Skin epidermis (tissue), 12 donors: Measurements from ENCODE around the gene SLC38A2.
"Not testable (repeated sequence)": the region's sequence is repeated elsewhere in the genome, so short reads cannot be mapped to it uniquely, and the experiment has no call there.

Experiments
- H3K27ac ChIP-seq, 21 experiments: fragments of 200-600 bp; sonication (generic) in 11 of 21; one replicate each; pipeline ENCODE4 v1.5.0; 2020; ENCODE audit warnings: mild to moderate bottlenecking in 3 of 21, inconsistent platforms in 2 of 21, moderate library complexity in 2 of 21
- H3K4me3 ChIP-seq, 7 experiments: fragments of 200-600 bp; sonication (generic) in 2 of 7; one replicate each; pipeline ENCODE4 v1.5.0; 2020; ENCODE audit warnings: inconsistent platforms in 2 of 7, mild to moderate bottlenecking in 2 of 7, moderate library complexity in 1 of 7

Gene SLC38A2

DNA sequence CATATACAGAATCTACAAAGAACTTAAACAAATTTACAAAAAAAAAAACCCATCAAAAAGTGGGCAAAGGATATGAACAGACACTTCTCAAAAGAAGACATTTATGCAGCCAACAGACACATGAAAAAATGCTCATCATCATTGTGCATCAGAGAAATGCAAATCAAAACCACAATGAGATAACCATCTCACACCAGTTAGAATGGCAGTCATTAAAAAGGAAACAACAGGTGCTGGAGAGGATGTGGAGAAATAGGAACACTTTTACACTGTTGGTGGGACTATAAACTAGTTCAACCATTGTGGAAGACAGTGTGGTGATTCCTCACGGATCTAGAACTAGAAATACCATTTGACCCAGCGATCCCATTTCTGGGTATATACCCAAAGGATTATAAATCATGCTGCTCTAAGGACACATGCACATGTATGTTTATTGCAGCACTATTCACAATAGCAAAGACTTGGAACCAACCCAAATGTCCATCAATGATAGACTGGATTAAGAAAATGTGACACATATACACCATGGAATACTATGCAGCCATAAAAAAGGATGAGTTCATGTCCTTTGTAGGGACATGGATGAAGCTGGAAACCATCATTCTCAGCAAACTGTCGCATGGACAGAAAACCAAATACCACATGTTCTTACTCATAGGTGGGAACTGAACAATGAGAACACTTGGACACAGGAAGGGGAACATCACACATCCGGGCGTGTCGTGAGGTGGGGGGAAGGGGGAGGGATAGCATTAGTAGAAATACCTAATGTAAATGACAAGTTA lies 27.1 kb upstream of the SLC38A2 start:
- H3K4me3 ChIP-seq, H3K27ac ChIP-seq: not testable (repeated sequence)

- H3K27ac ChIP-seq: no peak overlapping the region
- no peak overlapping the region for H3K4me3 ChIP-seq
Measured at GRCh38 chr12:46396826-46397225, 24.3 kb upstream of the SLC38A2 start.

DNA sequence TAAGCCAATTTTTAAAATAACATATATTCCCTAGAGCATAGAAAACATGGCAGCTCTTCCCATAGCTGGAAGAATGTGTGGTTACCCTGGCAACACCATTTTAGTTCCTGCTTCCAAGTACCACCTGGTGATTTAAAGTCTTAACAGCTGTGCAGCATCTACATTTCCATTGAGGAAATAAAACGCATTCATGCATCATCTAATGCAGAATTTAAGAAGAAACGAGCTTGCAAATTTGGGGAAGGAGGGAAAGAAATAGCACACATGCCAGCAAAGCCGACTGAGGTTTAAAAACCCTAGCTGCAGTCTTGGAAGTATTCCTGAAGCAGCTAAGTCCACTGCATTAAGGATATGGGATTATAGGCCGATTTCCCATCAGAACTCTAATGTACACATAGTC lies 22.8 kb upstream of the SLC38A2 start:
- Histone ChIP-seq H3K27ac (no peak overlapping the region), H3K4me3 (no peak overlapping the region)

- Histone ChIP-seq H3K27ac (peak overlapping the region in 10 of 21 experiments; percentile 2 to 81 (median 59)), H3K4me3 (no peak overlapping the region)
Measured at GRCh38 chr12:46391630-46392029, 19.1 kb upstream of the SLC38A2 start.

DNA sequence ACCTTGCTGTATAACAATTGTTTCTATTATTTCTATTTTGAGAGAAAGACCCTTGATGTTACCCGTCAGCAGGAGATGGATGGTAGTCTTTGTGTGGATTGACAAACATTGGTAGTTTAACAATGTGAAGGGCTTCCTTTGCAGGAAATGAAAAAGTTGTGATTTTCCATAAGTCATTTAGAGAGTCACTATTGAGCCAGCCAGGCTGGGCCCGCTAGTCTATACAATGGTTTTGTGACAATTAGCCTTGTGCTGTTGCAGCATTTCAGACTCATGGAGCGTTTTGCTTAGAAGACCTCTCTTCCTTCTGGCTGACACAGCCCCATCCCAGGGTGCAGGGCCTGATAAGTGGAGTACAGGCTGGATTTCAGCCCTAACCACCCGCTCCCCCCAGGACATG lies 18.3 kb upstream of the SLC38A2 start:
- H3K27ac ChIP-seq: peak overlapping the region in 17 of 21 experiments; percentile 2 to 81 (median 48)
- no peak overlapping the region for H3K4me3 ChIP-seq

DNA sequence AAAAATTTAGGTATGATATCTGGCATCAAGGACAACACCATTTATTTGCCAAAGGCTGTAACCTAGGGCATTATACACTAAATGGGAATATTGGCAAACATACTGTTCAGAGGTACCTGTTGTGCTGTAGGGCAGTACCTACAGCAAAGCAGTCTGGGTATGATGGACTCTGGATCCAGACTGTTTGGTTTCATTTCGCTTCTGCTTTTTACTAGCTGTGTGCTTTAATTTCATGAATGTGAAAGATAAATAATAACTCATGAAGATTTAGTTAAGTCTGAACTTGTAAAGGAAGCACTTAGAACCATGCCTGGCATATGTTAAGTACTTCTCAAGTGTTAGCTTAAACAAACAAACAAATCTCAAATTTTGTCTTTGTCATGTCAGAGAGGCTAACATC lies 17.7 kb upstream of the SLC38A2 start:
- Histone ChIP-seq H3K4me3 (no peak overlapping the region), H3K27ac (peak overlapping the region in 12 of 21 experiments; percentile 2 to 81 (median 59))

GRCh38 chr12:46389031-46389616 lies 16.6 kb upstream of the SLC38A2 start:
- H3K27ac ChIP-seq: peak overlapping the region in 8 of 21 experiments; percentile 4 to 99 (median 61)
- no peak overlapping the region for H3K4me3 ChIP-seq

DNA sequence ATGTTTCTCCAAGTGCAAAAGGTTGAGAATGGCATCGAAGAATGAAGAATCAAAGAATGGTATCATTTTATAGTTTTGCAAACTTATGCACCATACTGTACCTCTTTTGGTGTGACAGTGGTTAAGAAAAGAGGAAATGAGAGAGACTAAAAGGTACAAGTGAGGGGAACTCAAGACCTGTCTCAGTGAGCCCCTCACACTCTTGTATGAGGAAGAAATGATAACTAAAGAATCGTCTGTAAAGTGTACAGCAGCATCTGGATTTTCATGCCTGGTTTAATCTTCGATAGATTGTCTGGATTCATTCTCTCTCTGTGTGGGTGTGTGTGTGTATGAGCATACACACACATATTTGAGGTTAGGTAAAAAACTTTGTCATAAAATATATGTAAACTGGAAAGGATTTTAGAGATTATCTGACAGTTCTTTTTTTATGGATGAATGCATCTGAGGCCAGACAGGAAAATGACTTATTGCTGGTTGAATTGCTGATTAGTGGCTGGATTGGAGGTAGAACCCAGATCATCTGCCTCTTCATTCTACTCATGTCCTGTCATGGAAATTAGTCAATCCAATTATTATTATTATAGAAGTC lies 16.0 kb upstream of the SLC38A2 start:
- Histone ChIP-seq H3K4me3 (no peak overlapping the region), H3K27ac (peak overlapping the region in 10 of 21 experiments; percentile 4 to 99 (median 46))

- Histone ChIP-seq H3K27ac (peak overlapping the region in 12 of 21 experiments; percentile 24 to 99 (median 62)), H3K4me3 (no peak overlapping the region)
Measured at GRCh38 chr12:46387670-46388069, 15.1 kb upstream of the SLC38A2 start.

DNA sequence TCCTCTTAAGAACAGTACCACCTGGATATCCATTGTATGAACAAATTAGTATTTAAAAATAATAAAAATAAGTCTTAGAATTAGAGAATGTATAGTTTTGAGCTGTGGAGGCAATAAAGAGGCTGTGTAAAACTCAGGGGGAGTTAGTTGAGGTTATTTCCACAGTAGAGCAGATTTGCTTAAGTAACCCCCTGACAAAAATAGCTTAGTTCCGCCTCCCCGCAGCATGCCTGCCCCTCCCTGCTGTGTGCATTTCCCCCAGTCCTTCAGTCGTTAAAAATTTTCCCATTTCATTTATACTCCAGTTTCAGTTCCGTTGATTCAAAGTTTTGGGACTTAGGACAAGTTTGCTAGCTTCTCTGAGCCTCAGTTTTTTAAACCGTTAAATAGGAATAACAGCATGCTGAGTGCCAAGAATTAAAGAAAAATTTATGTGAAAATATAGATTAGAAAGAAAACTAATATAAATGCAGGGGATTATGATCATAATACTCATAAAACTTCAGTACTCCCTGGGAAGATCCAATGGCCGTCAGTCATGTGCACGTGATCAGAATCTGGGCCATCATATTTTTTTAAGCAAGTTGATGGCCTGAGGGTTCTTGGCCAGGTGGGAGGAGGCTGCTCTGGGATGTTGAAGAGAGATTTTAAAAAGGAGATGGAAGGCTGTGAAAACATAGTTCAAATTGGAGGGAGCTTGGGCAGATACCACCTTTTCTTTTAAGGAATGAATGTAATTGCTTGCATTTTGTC lies 14.5 kb upstream of the SLC38A2 start:
- Histone ChIP-seq H3K27ac (peak overlapping the region in 15 of 21 experiments; percentile 8 to 99 (median 61)), H3K4me3 (no peak overlapping the region)

- no peak overlapping the region for H3K4me3 ChIP-seq
- peak overlapping the region in 15 of 21 experiments; percentile 8 to 100 (median 69) for H3K27ac ChIP-seq
Measured at GRCh38 chr12:46386360-46386867, 13.8 kb upstream of the SLC38A2 start.

DNA sequence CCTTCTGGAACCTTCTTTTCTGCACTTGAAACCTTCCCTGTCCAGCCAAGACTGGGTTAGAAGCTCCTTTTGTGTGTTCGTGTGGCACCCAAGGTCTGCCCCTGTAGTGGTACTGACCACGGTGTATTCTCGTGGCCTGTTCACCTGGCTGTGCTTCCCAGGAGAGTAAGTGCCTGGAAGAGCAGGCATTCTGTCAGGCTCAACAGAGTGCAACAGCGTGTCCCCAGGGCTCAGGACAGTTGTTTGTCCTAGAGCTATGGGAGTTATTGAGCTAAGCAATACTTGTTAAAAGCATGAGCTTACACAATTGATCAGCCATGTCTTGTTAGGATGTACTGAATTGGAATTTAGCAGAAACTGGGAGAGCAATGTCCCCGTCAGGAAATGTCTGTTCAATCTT lies 12.9 kb upstream of the SLC38A2 start:
- Histone ChIP-seq H3K27ac (peak overlapping the region in 15 of 21 experiments; percentile 23 to 100 (median 99)), H3K4me3 (no peak overlapping the region)

- Histone ChIP-seq H3K27ac (peak overlapping the region in 20 of 21 experiments; percentile 97 to 100 (median 99)), H3K4me3 (peak overlapping the region; percentile 52 to 66 (median 59))
Measured at GRCh38 chr12:46384451-46385309, 12.1 kb upstream of the SLC38A2 start.

GRCh38 chr12:46383654-46384450 lies 11.3 kb upstream of the SLC38A2 start:
- H3K27ac ChIP-seq: peak overlapping the region; percentile 94 to 100 (median 99)
- peak overlapping the region; percentile 52 to 66 (median 59) for H3K4me3 ChIP-seq

DNA sequence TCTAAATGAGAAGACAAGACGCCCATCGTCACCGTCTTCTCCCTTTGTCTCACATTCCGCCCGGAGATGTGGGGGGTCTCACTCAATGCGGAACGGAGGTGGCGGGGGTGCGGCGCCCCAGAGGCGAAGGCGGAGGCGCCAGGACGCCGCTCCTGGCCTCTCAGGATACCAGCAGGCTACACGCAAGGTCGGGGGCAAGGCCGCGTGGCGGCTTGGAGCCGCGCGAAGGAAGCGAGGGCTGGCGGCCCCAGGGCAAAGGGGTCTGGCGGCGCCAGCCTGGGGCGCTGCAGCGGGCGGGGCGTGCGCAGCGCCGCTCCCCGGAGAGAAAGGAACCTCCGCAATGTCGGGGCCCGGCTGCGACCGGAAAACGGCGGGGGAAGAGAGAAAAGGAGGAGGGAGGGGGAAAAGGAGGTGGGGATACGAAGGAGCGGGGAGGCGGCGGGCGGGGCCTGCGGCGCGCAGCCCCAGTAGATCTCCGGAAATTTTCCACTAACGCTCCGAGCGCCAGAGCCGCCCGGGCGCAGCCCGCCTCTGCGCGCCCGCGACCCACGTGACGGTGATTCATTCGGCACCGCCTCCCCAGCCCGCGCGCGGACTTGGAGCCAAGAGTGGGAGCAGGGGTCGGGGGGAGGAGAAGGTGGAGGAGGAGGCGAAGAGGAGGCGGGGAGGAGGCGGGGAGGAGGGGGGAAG lies 10.5 kb upstream of the SLC38A2 start:
- Histone ChIP-seq H3K4me3 (peak overlapping the region; percentile 52 to 66 (median 59)), H3K27ac (peak overlapping the region; percentile 94 to 100 (median 99))

- Histone ChIP-seq H3K27ac (peak overlapping the region; percentile 94 to 100 (median 99)), H3K4me3 (peak overlapping the region; percentile 52 to 66 (median 59))
Measured at GRCh38 chr12:46382408-46382963, 9.9 kb upstream of the SLC38A2 start.

DNA sequence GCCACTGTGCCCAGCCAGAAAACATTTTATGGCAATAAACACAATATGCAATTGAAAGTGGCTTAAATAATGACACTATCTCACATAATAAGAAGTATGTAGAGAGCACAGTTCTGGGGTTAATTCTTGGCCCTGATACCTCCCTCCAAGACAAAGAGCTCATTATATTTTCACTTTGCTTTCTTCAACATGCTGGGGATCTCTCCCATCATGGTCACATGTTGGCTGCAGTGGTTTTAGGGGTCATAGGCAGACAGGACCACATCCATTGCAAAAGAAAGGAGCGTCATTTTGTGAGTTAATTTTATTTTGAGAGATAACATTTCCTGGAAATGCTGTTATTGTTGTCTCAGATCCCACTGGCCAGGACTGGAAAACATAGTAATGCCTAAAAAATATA lies 8.3 kb upstream of the SLC38A2 start:
- Histone ChIP-seq H3K4me3 (no peak overlapping the region), H3K27ac (no peak overlapping the region)
